Hematopoietic multipotent progenitor cell treated with erythropoietin and hydrocortisone succinate and interleukin-3 and kit ligand, for 8 days (in vitro differentiated cells): Measurements from ENCODE around the gene MFSD12.
A peak's percentile ranks its signal among the peaks of the same experiment; 100 is the strongest.
"Not testable (repeated sequence)": the region's sequence is repeated elsewhere in the genome, so short reads cannot be mapped to it uniquely, and the experiment has no call there.

Experiments
- DNase-seq: peaks from one replicate; pipeline ENCODE4 v3.0.0-alpha.2; 2015

The MFSD12 gene

GRCh38 chr19:3521104-3521445 is 36.3 kb downstream of the MFSD12 start:
- DNase-seq = peak; percentile 58

- DNase-seq = peak; percentile 63
Observed at GRCh38 chr19:3520166-3521103, 37.0 kb downstream of the MFSD12 start.

GRCh38 chr19:3519126-3519525 is 38.3 kb downstream of the MFSD12 start:
- no peak for DNase-seq

GRCh38 chr19:3518659-3519058 is 38.7 kb downstream of the MFSD12 start:
- no peak for DNase-seq

- no peak for DNase-seq
Observed at GRCh38 chr19:3518255-3518654, 39.1 kb downstream of the MFSD12 start.

GRCh38 chr19:3517638-3518037 is 39.7 kb downstream of the MFSD12 start:
- DNase-seq = no peak

GRCh38 chr19:3516675-3517207 is 40.6 kb downstream of the MFSD12 start:
- no peak for DNase-seq

- DNase-seq = no peak
Observed at GRCh38 chr19:3515891-3516422, 41.4 kb downstream of the MFSD12 start.

GRCh38 chr19:3514930-3515329 is 42.5 kb downstream of the MFSD12 start:
- DNase-seq = no peak

- no peak for DNase-seq
Observed at GRCh38 chr19:3513229-3514140, 43.9 kb downstream of the MFSD12 start.

GRCh38 chr19:3512562-3513228 is 44.7 kb downstream of the MFSD12 start:
- no peak for DNase-seq

GRCh38 chr19:3511506-3512251 is 45.7 kb downstream of the MFSD12 start:
- no peak for DNase-seq

- DNase-seq = no peak
Observed at GRCh38 chr19:3510727-3511126, 46.7 kb downstream of the MFSD12 start.

GRCh38 chr19:3509566-3509989 is 47.8 kb downstream of the MFSD12 start:
- no peak for DNase-seq

- no peak for DNase-seq
Observed at GRCh38 chr19:3508771-3509535, 48.4 kb downstream of the MFSD12 start.

- DNase-seq = not testable (repeated sequence)
Observed at GRCh38 chr19:3508121-3508661, 49.2 kb downstream of the MFSD12 start.

GRCh38 chr19:3507371-3508120 is 49.8 kb downstream of the MFSD12 start:
- DNase-seq = no peak

GRCh38 chr19:3506384-3507340 is 50.7 kb downstream of the MFSD12 start:
- no peak for DNase-seq
